Panc1 (cell line): ENCODE data around the gene AEBP2. TPM values are rescaled to one million over a fixed set of nuclear protein-coding genes. Genes with fewer than 3 reads are reported as not detected.

Experiments used
- ATAC-seq: fragments of 200-7000 bp; cut with Tn5 transposase; 2 replicates; pipeline ENCODE4 v1.9.1; 2020; ENCODE audit warnings: mild to moderate bottlenecking, moderate library complexity
- BruUV-seq: library from RNA; stranded (reverse); fragments of 400-500 nt; replicated peaks from 2 replicates; lab custom pipeline; 2021; lab: Mats Ljungman, UMichigan
- CTCF ChIA-PET: fragments of 300-600 bp; sonication (Branson Sonifier 250); formaldehyde crosslinking; loops from one replicate; lab custom pipeline; 2022; ENCODE audit warnings: antibody characterized with exemption; lab: Charles Lee
- POLR2A ChIA-PET: fragments of 300-600 bp; sonication (Branson Sonifier 250); formaldehyde crosslinking; loops from one replicate; lab custom pipeline; 2022; ENCODE audit warnings: antibody characterized with exemption; lab: Charles Lee
- DNase-seq: peaks from one replicate; pipeline ENCODE4 v3.0.0-alpha.2; 2010; ENCODE audit warnings: low read depth, low spot score
- H3K27ac ChIP-seq: 2 replicates; pipeline ENCODE4 v1.5.1; 2011; ENCODE audit warnings: mild to moderate bottlenecking, low read length, inconsistent platforms
- H3K27me3 ChIP-seq: fragments of 200-500 bp; sonication (Bioruptor generic); 2 replicates; pipeline ENCODE4 v1.6.0; 2014; ENCODE audit warnings: low read length, inconsistent platforms; ENCODE audit not compliant: control insufficient read depth, insufficient read depth
- H3K36me3 ChIP-seq: fragments of 200-500 bp; sonication (Bioruptor generic); 2 replicates; pipeline ENCODE4 v1.5.1; 2014; ENCODE audit warnings: inconsistent platforms, mild to moderate bottlenecking, low read length, moderate library complexity; ENCODE audit not compliant: control insufficient read depth, insufficient read depth
- H3K4me1 ChIP-seq: 2 replicates; pipeline ENCODE4 v1.5.1; 2011; ENCODE audit warnings: inconsistent platforms, mild to moderate bottlenecking, low read length, moderate library complexity; ENCODE audit not compliant: control insufficient read depth, insufficient read depth
- H3K4me3 ChIP-seq, 2 experiments: 2 replicates each; pipeline ENCODE4 v1.5.1; 2011 to 2012; ENCODE audit warnings: low read depth in 2 of 2, low read length in 2 of 2, mild to moderate bottlenecking in 2 of 2, inconsistent platforms in 1 of 2, moderate library complexity in 1 of 2
- H3K9me3 ChIP-seq: fragments of 200-500 bp; sonication (Bioruptor generic); 2 replicates; pipeline ENCODE4 v1.5.1; 2014; ENCODE audit warnings: low read depth, mild to moderate bottlenecking, inconsistent platforms, low read length, moderate library complexity; ENCODE audit not compliant: control insufficient read depth, insufficient read depth
- POLR2AphosphoS5 ChIP-seq: IDR thresholded peaks from 2 replicates; pipeline ENCODE4 v1.6.1; 2012; ENCODE audit warnings: mild to moderate bottlenecking, low read depth, low read length, moderate library complexity
- SIN3A ChIP-seq: IDR thresholded peaks from 2 replicates; pipeline ENCODE4 v1.6.1; 2012; ENCODE audit warnings: low read depth, mild to moderate bottlenecking, low read length, moderate library complexity, borderline replicate concordance; ENCODE audit not compliant: insufficient read depth
- TCF7L2 ChIP-seq: IDR thresholded peaks from 2 replicates; pipeline ENCODE4 v1.6.1; 2011; ENCODE audit warnings: mild to moderate bottlenecking, low read depth, low read length, inconsistent platforms
- in situ Hi-C: cut with HindIII; loops from 2 replicates; pipeline ENCODE4 v1.10.0; 2016; ENCODE audit warnings: low sequenced_read_pairs, low pct_unique_long_range_greater_than_20kb
- intact Hi-C: fragments of 100-400 bp; cut with micrococcal nuclease; formaldehyde crosslinking; loops from one replicate; pipeline ENCODE4 v1.10.0; 2022; ENCODE audit not compliant: unreplicated experiment
- total RNA-seq: library from RNA; stranded (reverse); gene quantifications from one replicate; pipeline ENCODE4 v1.2.1, GENCODE V29; 2021; ENCODE audit not compliant: unreplicated experiment
- TF ChIP-seq, protein P1 (sequence below): fragments of 450-650 bp; IDR thresholded peaks from 2 replicates; pipeline ENCODE4 v1.5.1; 2017; ENCODE audit warnings: mild to moderate bottlenecking
- TF ChIP-seq, protein P2 (sequence below), 2 experiments: IDR thresholded peaks; 2 replicates each; pipeline ENCODE4 v1.6.1; 2011 to 2012; ENCODE audit warnings: low read depth in 2 of 2, control low read depth in 1 of 2, low read length in 1 of 2, mild to moderate bottlenecking in 1 of 2, moderate library complexity in 1 of 2; ENCODE audit not compliant: insufficient read depth in 1 of 2

The AEBP2 gene
- total RNA-seq, 1 experiment from 2014 or later = 32.4 TPM

DNA sequence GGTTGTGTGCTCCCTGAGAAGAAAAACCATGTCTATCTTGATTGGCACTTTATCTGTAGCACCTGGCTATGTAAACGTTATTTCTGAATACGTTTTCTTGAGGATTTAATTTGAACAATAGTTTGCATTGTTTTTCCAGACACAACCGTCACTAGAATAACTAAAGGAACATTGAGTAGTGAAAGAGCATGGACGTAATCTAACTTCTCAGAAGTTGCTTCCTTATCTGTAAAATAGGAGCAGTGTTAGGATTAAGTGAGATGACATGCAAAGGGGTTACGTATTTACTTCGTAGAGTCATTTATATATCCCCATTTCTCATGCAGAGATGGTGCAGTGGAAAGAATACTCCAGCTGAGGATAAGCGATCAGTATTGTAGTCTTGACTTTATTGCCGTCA, 8.1 kb downstream of the AEBP2 start:
- H3K4me3 ChIP-seq = no peak overlapping the region
- no peak for ATAC-seq
- CTCF ChIA-PET = no interaction called here
- POLR2A ChIA-PET = no interaction called here
- in situ Hi-C loops = no loop called here
- no peaks in the 10 kb centered on the region for H3K27me3 ChIP-seq
- H3K36me3 ChIP-seq = no peaks in the 10 kb centered on the region; the same call in 1 of the 2 replicates
- no peak for DNase-seq
- TF ChIP-seq TCF7L2 (no peak), SIN3A (no peak)
- TF ChIP-seq, protein P1, sequence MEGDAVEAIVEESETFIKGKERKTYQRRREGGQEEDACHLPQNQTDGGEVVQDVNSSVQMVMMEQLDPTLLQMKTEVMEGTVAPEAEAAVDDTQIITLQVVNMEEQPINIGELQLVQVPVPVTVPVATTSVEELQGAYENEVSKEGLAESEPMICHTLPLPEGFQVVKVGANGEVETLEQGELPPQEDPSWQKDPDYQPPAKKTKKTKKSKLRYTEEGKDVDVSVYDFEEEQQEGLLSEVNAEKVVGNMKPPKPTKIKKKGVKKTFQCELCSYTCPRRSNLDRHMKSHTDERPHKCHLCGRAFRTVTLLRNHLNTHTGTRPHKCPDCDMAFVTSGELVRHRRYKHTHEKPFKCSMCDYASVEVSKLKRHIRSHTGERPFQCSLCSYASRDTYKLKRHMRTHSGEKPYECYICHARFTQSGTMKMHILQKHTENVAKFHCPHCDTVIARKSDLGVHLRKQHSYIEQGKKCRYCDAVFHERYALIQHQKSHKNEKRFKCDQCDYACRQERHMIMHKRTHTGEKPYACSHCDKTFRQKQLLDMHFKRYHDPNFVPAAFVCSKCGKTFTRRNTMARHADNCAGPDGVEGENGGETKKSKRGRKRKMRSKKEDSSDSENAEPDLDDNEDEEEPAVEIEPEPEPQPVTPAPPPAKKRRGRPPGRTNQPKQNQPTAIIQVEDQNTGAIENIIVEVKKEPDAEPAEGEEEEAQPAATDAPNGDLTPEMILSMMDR = no peak
- TF ChIP-seq, protein P2, sequence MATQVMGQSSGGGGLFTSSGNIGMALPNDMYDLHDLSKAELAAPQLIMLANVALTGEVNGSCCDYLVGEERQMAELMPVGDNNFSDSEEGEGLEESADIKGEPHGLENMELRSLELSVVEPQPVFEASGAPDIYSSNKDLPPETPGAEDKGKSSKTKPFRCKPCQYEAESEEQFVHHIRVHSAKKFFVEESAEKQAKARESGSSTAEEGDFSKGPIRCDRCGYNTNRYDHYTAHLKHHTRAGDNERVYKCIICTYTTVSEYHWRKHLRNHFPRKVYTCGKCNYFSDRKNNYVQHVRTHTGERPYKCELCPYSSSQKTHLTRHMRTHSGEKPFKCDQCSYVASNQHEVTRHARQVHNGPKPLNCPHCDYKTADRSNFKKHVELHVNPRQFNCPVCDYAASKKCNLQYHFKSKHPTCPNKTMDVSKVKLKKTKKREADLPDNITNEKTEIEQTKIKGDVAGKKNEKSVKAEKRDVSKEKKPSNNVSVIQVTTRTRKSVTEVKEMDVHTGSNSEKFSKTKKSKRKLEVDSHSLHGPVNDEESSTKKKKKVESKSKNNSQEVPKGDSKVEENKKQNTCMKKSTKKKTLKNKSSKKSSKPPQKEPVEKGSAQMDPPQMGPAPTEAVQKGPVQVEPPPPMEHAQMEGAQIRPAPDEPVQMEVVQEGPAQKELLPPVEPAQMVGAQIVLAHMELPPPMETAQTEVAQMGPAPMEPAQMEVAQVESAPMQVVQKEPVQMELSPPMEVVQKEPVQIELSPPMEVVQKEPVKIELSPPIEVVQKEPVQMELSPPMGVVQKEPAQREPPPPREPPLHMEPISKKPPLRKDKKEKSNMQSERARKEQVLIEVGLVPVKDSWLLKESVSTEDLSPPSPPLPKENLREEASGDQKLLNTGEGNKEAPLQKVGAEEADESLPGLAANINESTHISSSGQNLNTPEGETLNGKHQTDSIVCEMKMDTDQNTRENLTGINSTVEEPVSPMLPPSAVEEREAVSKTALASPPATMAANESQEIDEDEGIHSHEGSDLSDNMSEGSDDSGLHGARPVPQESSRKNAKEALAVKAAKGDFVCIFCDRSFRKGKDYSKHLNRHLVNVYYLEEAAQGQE (IDR thresholded peaks at IDR 0.05; ENCODE audit: insufficient read depth in 1 of 2, low read depth in 2 of 2, low read length in 1 of 2) = no peak
- intact Hi-C loops = no loop called here
- no peaks in the 10 kb centered on the region; the same call in 1 of the 2 replicates for H3K4me1 ChIP-seq
- no TSS peak for BruUV-seq
- no peaks in the 10 kb centered on the region for H3K9me3 ChIP-seq
- H3K27ac ChIP-seq = no peak overlapping the region

DNA sequence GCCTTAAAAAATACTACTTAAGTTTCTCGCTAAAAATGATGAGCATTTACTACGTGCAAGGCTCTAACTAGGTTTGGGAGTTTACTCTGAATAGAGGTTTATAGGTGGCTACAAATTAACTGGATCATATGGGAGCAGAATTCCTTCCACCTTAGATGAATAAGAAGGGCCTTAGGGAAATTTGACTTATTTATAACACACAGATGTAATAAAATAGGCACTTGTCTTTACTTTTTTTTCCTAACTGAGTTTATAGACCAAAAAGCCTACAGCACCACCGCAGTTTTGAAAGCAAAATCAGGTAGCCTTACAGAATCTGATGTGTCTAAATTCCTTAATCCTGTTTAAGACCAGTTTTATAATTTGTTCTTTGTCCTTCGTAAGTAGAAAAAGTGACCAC, 10.5 kb downstream of the AEBP2 start:
- H3K9me3 ChIP-seq = no peaks in the 10 kb centered on the region
- H3K27ac ChIP-seq = no peak overlapping the region
- no peaks in the 10 kb centered on the region for H3K27me3 ChIP-seq
- H3K4me1 ChIP-seq = no peaks in the 10 kb centered on the region; the same call in 1 of the 2 replicates
- CTCF ChIA-PET = no interaction called here
- TF ChIP-seq TCF7L2 = no peak
- TF ChIP-seq POLR2AphosphoS5 = no peak
- TF ChIP-seq SIN3A = no peak
- TF ChIP-seq, protein P1 = no peak
- TF ChIP-seq, protein P2 (IDR thresholded peaks at IDR 0.05; ENCODE audit: insufficient read depth in 1 of 2, low read depth in 2 of 2, low read length in 1 of 2) = no peak
- POLR2A ChIA-PET = no interaction called here
- in situ Hi-C loops = no loop called here
- H3K36me3 ChIP-seq = no peaks in the 10 kb centered on the region
- intact Hi-C loops = no loop called here
- TSS peak; percentile 13 for BruUV-seq
- ATAC-seq (no peak), DNase-seq (no peak)
- H3K4me3 ChIP-seq = no peak overlapping the region
